Activated CD8-positive, alpha-beta memory T cell treated with anti-CD3 and anti-CD28 coated beads, Interleukin-2, amount 10 ng/mL, durations not matched to agents 7 days and 5 days (primary cell): Measurements from ENCODE around the gene EFEMP2. TPM values are rescaled to one million over a fixed set of nuclear protein-coding genes. Genes with fewer than 3 reads are reported as not detected.
"Not testable (repeated sequence)": the region's sequence is repeated elsewhere in the genome, so short reads cannot be mapped to it uniquely, and the experiment has no call there.

Experiments used
- ATAC-seq: fragments of 150-1000 bp; cut with Tn5 transposase; one replicate; pipeline ENCODE4 v1.10.0; 2021; ENCODE audit warnings: moderate library complexity
- CTCF ChIA-PET: fragments of 350-600 bp; sonication (Branson Sonifier 250); formaldehyde crosslinking; loops from one replicate; lab custom pipeline; 2021; ENCODE audit warnings: antibody characterized with exemption; lab: Charles Lee
- DNase-seq: peaks from one replicate; pipeline ENCODE4 v3.0.0-alpha.2; 2020
- H3K27ac Mint-ChIP-seq: one replicate; pipeline ENCODE4 v1.8.0; 2021; ENCODE audit warnings: mild to moderate bottlenecking, mixed read lengths
- H3K27me3 Mint-ChIP-seq: one replicate; pipeline ENCODE4 v1.8.0; 2021; ENCODE audit warnings: mixed read lengths
- H3K36me3 Mint-ChIP-seq: one replicate; pipeline ENCODE4 v1.8.0; 2021; ENCODE audit warnings: mild to moderate bottlenecking, mixed read lengths
- H3K4me1 Mint-ChIP-seq: one replicate; pipeline ENCODE4 v1.8.0; 2021; ENCODE audit warnings: mixed read lengths
- H3K4me3 Mint-ChIP-seq: one replicate; pipeline ENCODE4 v1.8.0; 2021; ENCODE audit warnings: mild to moderate bottlenecking, moderate library complexity, mixed read lengths
- H3K9me3 Mint-ChIP-seq: one replicate; pipeline ENCODE4 v1.8.0; 2022; ENCODE audit warnings: low read depth, mixed read lengths
- total RNA-seq, 2 experiments: library from RNA; stranded (reverse); gene quantifications; one replicate each; pipeline ENCODE4 v1.2.3, GENCODE V29; 2021

The EFEMP2 gene
- total RNA-seq, 2 experiments from 2014 or later: 7.1 to 13.4 TPM

- Mint-ChIP-seq H3K27ac (no peak overlapping the region), H3K4me3 (no peak overlapping the region), H3K36me3 (peaks cover 42% of the 10 kb centered on the region), H3K4me1 (peaks cover 15% of the 10 kb centered on the region), H3K27me3 (no peaks in the 10 kb centered on the region), H3K9me3 (peaks cover 2% of the 10 kb centered on the region)
- ATAC-seq (peak; percentile 10), DNase-seq (no peak)
- CTCF ChIA-PET: interaction anchor here (0.5 to 5.6 kb wide), 11 partner anchors 9 to 151 kb away, joined by 3 to 20 read pairs (median 4); partner anchors contain the start of genes CCDC85B, FIBP and MUS81
Measured at GRCh38 chr11:65850217-65851082, 22.1 kb downstream of the EFEMP2 start.

- peaks cover 2% of the 10 kb centered on the region for H3K9me3 Mint-ChIP-seq
- no peak overlapping the region for H3K4me3 Mint-ChIP-seq
- CTCF ChIA-PET: interaction anchor here (1.6 to 5.6 kb wide), 7 partner anchors 10 to 79 kb away, joined by 4 to 20 read pairs (median 9); partner anchors contain the start of genes CCDC85B, FIBP and MUS81
- H3K27ac Mint-ChIP-seq: no peak overlapping the region
- H3K27me3 Mint-ChIP-seq: no peaks in the 10 kb centered on the region
- peaks cover 37% of the 10 kb centered on the region for H3K36me3 Mint-ChIP-seq
- DNase-seq (no peak), ATAC-seq (peak; percentile 6)
- H3K4me1 Mint-ChIP-seq: peaks cover 11% of the 10 kb centered on the region
Measured at GRCh38 chr11:65849771-65850216, 22.8 kb downstream of the EFEMP2 start.

- no peaks in the 10 kb centered on the region for H3K27me3 Mint-ChIP-seq
- peaks cover 2% of the 10 kb centered on the region for H3K9me3 Mint-ChIP-seq
- H3K36me3 Mint-ChIP-seq: peaks cover 33% of the 10 kb centered on the region
- DNase-seq (no peak), ATAC-seq (no peak)
- H3K4me3 Mint-ChIP-seq: no peak overlapping the region
- CTCF ChIA-PET: interaction anchor here (0.9 to 5.6 kb wide), 9 partner anchors 9 to 79 kb away, joined by 3 to 20 read pairs (median 5); partner anchors contain the start of genes CCDC85B, CFL1, FIBP and MUS81
- no peak overlapping the region for H3K27ac Mint-ChIP-seq
- H3K4me1 Mint-ChIP-seq: peaks cover 8% of the 10 kb centered on the region
Measured at GRCh38 chr11:65849366-65849765, 23.2 kb downstream of the EFEMP2 start.

- not testable (repeated sequence) for DNase-seq, H3K27ac Mint-ChIP-seq, H3K9me3 Mint-ChIP-seq, H3K27me3 Mint-ChIP-seq, ATAC-seq, H3K4me3 Mint-ChIP-seq, H3K4me1 Mint-ChIP-seq
- CTCF ChIA-PET: interaction anchor here (0.6 to 5.6 kb wide), 7 partner anchors 9 to 161 kb away, joined by 3 to 20 read pairs (median 4); partner anchors contain the start of genes CCDC85B, CFL1 and FIBP
- peaks cover 26% of the 10 kb centered on the region for H3K36me3 Mint-ChIP-seq
Measured at GRCh38 chr11:65848693-65849092, 23.9 kb downstream of the EFEMP2 start.

- Mint-ChIP-seq H3K4me3 (no peak overlapping the region), H3K9me3 (peaks cover 2% of the 10 kb centered on the region), H3K27ac (no peak overlapping the region), H3K36me3 (peaks cover 17% of the 10 kb centered on the region), H3K27me3 (no peaks in the 10 kb centered on the region), H3K4me1 (peaks cover 2% of the 10 kb centered on the region)
- no peak for DNase-seq
- ATAC-seq: no peak
- CTCF ChIA-PET: interaction anchor here (1.2 to 4.7 kb wide), 5 partner anchors 12 to 137 kb away, joined by 3 to 17 read pairs (median 4); partner anchors contain the start of genes CCDC85B, FIBP and MUS81
Measured at GRCh38 chr11:65847746-65848145, 24.9 kb downstream of the EFEMP2 start.

- Mint-ChIP-seq H3K36me3 (no peaks in the 10 kb centered on the region), H3K27me3 (no peaks in the 10 kb centered on the region), H3K9me3 (no peaks in the 10 kb centered on the region), H3K27ac (no peak overlapping the region), H3K4me3 (no peak overlapping the region), H3K4me1 (no peaks in the 10 kb centered on the region)
- CTCF ChIA-PET: interaction anchor here (0.7 to 1.9 kb wide), 4 partner anchors 17 to 181 kb away, joined by 3 to 5 read pairs (median 4); partner anchors contain the start of gene FIBP
- ATAC-seq (no peak), DNase-seq (no peak)
Measured at GRCh38 chr11:65844231-65844872, 28.2 kb downstream of the EFEMP2 start.

DNA sequence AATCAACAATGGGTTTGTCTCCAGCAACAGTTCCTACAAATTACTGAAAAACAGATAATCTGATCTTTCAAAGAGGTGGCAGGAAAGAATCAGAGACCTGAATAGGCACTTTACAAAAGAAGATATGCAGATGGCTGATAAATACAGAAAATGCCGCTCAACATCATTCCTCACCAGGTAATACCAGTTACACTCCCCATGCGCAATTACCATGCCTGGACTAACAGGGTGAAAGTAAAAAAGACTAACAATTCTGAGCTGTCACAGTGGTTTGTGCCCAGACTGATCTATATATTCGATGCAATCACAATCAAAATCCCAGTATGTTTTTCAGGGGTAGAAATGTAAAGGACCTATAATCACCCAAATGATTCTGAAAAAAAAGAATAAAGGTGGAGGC, 28.8 kb downstream of the EFEMP2 start:
- no peak for DNase-seq
- Mint-ChIP-seq H3K4me3 (no peak overlapping the region), H3K9me3 (no peaks in the 10 kb centered on the region), H3K4me1 (no peaks in the 10 kb centered on the region), H3K27ac (no peak overlapping the region), H3K27me3 (no peaks in the 10 kb centered on the region), H3K36me3 (no peaks in the 10 kb centered on the region)
- CTCF ChIA-PET: interaction anchor here (0.7 to 1.4 kb wide), 3 partner anchors 74 to 180 kb away, joined by 3 to 4 read pairs (median 3); no protein-coding TSS in a partner anchor
- no peak for ATAC-seq

GRCh38 chr11:65842144-65842543, 30.5 kb downstream of the EFEMP2 start:
- ATAC-seq: no peak
- CTCF ChIA-PET: interaction anchor here (1.7 kb wide), 1 partner anchor 10 kb away, joined by 3 read pairs; no protein-coding TSS in a partner anchor

DNA sequence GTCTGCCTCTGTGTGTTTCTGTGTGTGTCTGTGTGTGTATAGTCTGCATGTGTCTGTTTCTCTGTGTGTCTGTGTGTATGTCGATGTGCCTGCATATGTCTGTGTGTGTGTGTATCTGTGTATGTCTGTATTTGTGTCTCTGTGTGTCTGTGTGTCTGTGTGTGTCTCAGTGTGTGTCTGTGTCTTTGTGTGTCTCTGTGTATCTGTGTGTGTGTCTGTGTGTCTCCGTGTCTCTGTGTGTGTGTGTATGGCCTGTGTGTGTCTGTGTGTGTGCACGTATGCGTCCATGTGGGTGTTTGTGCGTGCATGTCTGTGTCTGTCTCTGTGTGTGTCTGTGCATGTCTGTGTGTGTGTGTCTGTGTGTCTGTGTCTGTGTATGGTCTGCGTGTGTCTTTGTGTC, 38.4 kb downstream of the EFEMP2 start:
- peaks cover 25% of the 10 kb centered on the region for H3K27me3 Mint-ChIP-seq
- no peak for ATAC-seq

More at GRCh38 chr11:65842144-65842543, 30.5 kb downstream of the EFEMP2 start:
- DNase-seq: no peak
- H3K4me3 Mint-ChIP-seq: no peak overlapping the region
- H3K9me3 Mint-ChIP-seq: no peaks in the 10 kb centered on the region
- H3K36me3 Mint-ChIP-seq: no peaks in the 10 kb centered on the region
- H3K4me1 Mint-ChIP-seq: no peaks in the 10 kb centered on the region
- no peak overlapping the region for H3K27ac Mint-ChIP-seq
- H3K27me3 Mint-ChIP-seq: no peaks in the 10 kb centered on the region

GRCh38 chr11:65833297-65834030, 39.1 kb downstream of the EFEMP2 start, which contains the start of gene SNX32:
SNX32 (plus strand) TSS chr11:65833963; CDS start chr11:65834066, 103 bp downstream.
- Mint-ChIP-seq H3K36me3 (peaks cover 4% of the 10 kb centered on the region), H3K27ac (peak within 1 kb of the TSS; percentile 31), H3K4me3 (no peak within 1 kb of the TSS), H3K9me3 (no peaks in the 10 kb centered on the region), H3K27me3 (peaks cover 28% of the 10 kb centered on the region), H3K4me1 (peaks cover 15% of the 10 kb centered on the region)
- DNase-seq (peak; percentile 97), ATAC-seq (peak; percentile 100)
- CTCF ChIA-PET: interaction anchor here (0.6 to 3.9 kb wide), 20 partner anchors 12 to 1615 kb away, joined by 3 to 24 read pairs (median 4); partner anchors contain the start of genes AP5B1, CFL1, FIBP and KAT5

More for the DNA sequence above, 38.4 kb downstream of the EFEMP2 start:
- peaks cover 13% of the 10 kb centered on the region for H3K4me1 Mint-ChIP-seq
- no peak overlapping the region for H3K27ac Mint-ChIP-seq
- H3K4me3 Mint-ChIP-seq: no peak overlapping the region
- no peak for DNase-seq
- peaks cover 4% of the 10 kb centered on the region for H3K36me3 Mint-ChIP-seq
- no peaks in the 10 kb centered on the region for H3K9me3 Mint-ChIP-seq
- CTCF ChIA-PET: interaction anchor here (0.7 to 3.9 kb wide), 11 partner anchors 17 to 154 kb away, joined by 3 to 24 read pairs (median 9); partner anchors contain the start of genes AP5B1, CFL1, FIBP and KAT5

- peaks cover 28% of the 10 kb centered on the region for H3K27me3 Mint-ChIP-seq
- H3K4me1 Mint-ChIP-seq: peaks cover 24% of the 10 kb centered on the region
- H3K4me3 Mint-ChIP-seq, ATAC-seq, H3K27ac Mint-ChIP-seq, DNase-seq, H3K9me3 Mint-ChIP-seq, H3K36me3 Mint-ChIP-seq: not testable (repeated sequence)
- CTCF ChIA-PET: interaction anchor here (1.0 to 3.9 kb wide), 13 partner anchors 10 to 190 kb away, joined by 3 to 24 read pairs (median 6); partner anchors contain the start of genes AP5B1, CFL1, FIBP and KAT5
Measured at GRCh38 chr11:65832231-65832630, 40.4 kb downstream of the EFEMP2 start.

- Mint-ChIP-seq H3K9me3 (no peaks in the 10 kb centered on the region), H3K4me3 (no peak overlapping the region), H3K4me1 (peaks cover 24% of the 10 kb centered on the region), H3K27me3 (peaks cover 28% of the 10 kb centered on the region), H3K36me3 (peaks cover 4% of the 10 kb centered on the region), H3K27ac (no peak overlapping the region)
- DNase-seq (no peak), ATAC-seq (no peak)
- CTCF ChIA-PET: interaction anchor here (0.6 to 1.7 kb wide), 4 partner anchors 11 to 123 kb away, joined by 3 to 7 read pairs (median 3); no protein-coding TSS in a partner anchor
Measured at GRCh38 chr11:65829459-65829858, 43.1 kb downstream of the EFEMP2 start.
